DMS 273 (cell line): Measurements from ENCODE around the gene TMEM38B.
A peak's percentile ranks its signal among the peaks of the same experiment; 100 is the strongest.

ENCODE experiments used
- DNase-seq: peaks from one replicate; lab custom pipeline; 2025; ENCODE audit not compliant: unreplicated experiment; lab: John Stamatoyannopoulos, UW

The TMEM38B gene

GRCh38 chr9:105694190-105694847 lies at the start of gene TMEM38B:
TMEM38B (plus strand) TSS chr9:105694541; CDS start chr9:105694661, 120 bp downstream.
- DNase-seq: peak; percentile 94

GRCh38 chr9:105646879-105647594 lies 47.3 kb upstream of the TMEM38B start:
- DNase-seq: no peak

GRCh38 chr9:105647595-105648349 lies 46.6 kb upstream of the TMEM38B start:
- DNase-seq: no peak

GRCh38 chr9:105651806-105652205 lies 42.5 kb upstream of the TMEM38B start:
- DNase-seq: no peak

GRCh38 chr9:105656131-105656921 lies 38.0 kb upstream of the TMEM38B start:
- peak; percentile 64 for DNase-seq

GRCh38 chr9:105658351-105658750 lies 36.0 kb upstream of the TMEM38B start:
- DNase-seq: no peak

- no peak for DNase-seq
Measured at GRCh38 chr9:105661011-105661410, 33.3 kb upstream of the TMEM38B start.

- DNase-seq: no peak
Measured at GRCh38 chr9:105662184-105663104, 31.9 kb upstream of the TMEM38B start, which contains the start of gene TAL2. TAL2 (plus strand) TSS chr9:105662457; CDS start chr9:105662497, 40 bp downstream.

GRCh38 chr9:105663914-105664313 lies 30.4 kb upstream of the TMEM38B start:
- DNase-seq: no peak

- DNase-seq: no peak
Measured at GRCh38 chr9:105667867-105668266, 26.5 kb upstream of the TMEM38B start.

GRCh38 chr9:105670315-105670714 lies 24.0 kb upstream of the TMEM38B start:
- no peak for DNase-seq

GRCh38 chr9:105670775-105671174 lies 23.6 kb upstream of the TMEM38B start:
- DNase-seq: no peak

- no peak for DNase-seq
Measured at GRCh38 chr9:105672711-105673234, 21.6 kb upstream of the TMEM38B start.

GRCh38 chr9:105673850-105674387 lies 20.4 kb upstream of the TMEM38B start:
- no peak for DNase-seq

GRCh38 chr9:105676351-105676923 lies 17.9 kb upstream of the TMEM38B start:
- no peak for DNase-seq

- DNase-seq: no peak
Measured at GRCh38 chr9:105678163-105678562, 16.2 kb upstream of the TMEM38B start.

GRCh38 chr9:105678781-105679180 lies 15.6 kb upstream of the TMEM38B start:
- DNase-seq: no peak

GRCh38 chr9:105679257-105680022 lies 14.9 kb upstream of the TMEM38B start:
- DNase-seq: no peak
